ENCODE measurements around the gene PRKACA. TPM values are rescaled to one million over a fixed set of nuclear protein-coding genes. Genes with fewer than 3 reads are reported as not detected.

The PRKACA gene
- total RNA-seq, result 27.0 and 32.9 TPM in 2 replicates

DNA sequence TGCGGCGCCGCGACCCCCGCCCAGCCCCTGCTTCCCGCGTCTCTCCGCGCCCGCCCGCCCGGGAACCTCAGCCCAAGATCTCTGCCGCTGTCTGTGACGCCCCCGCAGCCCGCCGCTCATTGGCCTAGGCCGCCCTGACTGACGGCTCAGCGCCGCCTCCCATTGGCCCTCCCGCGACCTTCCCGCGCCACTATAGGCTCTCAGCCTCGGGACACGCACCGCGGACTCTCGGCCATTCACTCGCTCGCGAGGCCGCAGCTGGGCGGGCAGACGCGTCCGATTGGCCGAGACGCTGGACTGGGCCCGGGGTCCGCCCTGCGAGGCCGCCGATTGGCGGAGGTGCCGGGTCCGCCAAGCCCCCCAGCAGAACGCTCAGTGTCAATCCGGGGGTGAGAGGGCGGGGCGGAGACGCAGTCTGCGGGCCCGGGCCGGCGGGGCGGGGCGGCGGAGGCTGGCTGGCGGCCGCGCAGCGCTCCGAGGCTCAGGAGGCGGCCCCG, at the start of gene PRKACA:
PRKACA (minus strand) TSS at position 95 of the 497 bp plus-strand sequence. CDS start 215 bp downstream, outside the sequence.
- peak; percentile 99 to 100 for DNase-seq (ENCODE audit: low read depth in 2 of 2)

DNA sequence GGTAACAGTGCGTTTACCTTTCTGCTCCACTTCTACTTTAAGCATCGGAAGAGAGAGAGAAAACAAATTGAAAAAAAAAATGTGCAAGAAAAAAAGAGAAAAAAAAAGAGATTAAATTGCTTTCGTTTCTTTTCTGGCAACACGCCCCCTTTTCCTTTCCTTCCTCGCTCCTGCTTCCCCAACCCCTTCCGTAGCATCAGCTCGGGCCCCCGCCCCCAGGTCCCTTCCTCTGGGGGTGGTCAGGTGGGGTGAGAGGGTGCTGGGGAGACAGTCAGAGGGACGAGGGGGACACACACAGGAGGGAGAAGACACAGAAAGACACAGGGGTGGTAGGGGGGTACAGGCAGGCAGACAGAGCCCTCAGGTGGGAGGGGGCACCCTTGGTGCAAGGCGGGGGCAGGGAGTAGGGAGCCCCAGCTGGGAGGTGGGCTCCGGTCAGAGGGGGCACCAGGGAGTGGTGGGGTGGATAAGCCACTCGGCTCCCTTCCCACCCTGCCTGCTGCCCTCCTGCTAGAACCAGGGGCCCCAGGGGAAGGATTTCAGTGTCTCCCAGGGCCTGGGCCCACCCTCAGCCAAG, 49.5 kb upstream of the PRKACA start:
- peak in 1 of 2 donors; percentile 24 for DNase-seq (ENCODE audit: low read depth in 2 of 2)

DNA sequence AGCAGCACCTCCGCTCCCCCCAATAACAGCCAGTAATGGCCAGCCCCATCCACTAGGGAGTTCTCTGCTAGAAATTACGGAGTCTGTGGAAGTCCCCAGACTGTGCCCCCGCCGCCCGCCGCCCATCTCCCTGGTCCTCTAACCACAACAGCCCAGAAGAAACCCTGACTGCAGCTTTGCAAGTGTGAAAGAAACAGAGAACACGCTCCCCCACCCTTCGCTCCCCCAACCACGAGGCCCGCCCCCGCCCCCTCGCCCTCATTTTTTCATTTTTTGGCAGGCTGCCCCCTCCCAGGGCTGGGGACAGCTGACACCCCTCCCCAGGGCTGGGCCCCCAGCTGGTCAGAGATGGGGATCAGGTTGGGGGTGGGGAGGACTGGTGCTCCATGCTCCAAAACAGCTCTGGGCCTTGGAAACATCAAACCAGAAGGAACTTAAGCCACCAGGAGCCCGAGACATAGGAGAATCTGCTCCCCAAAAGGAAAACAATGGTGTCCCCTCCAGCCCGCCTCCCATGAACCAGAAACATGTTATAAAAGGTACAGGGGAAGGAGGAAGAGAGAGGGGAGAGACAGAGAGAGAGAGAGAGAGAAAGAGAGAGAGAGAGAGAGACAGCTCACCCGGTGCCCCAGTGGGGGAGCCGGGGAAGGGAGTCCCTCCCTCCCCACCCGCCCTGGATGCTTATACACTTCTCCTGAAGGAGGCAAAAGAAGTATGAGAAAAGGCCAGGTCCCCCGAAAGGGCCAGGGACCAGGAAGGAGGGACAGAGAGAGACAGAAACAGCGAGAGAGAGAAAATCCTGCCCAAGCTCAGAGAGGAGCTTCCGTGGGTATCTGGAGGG, 48.6 kb upstream of the PRKACA start:
- DNase-seq (ENCODE audit: low read depth in 2 of 2), result no peak

GRCh38 chr19:14164724-14165493, 47.3 kb upstream of the PRKACA start:
- no peak for DNase-seq (ENCODE audit: low read depth in 2 of 2)

- DNase-seq (ENCODE audit: low read depth in 2 of 2), result no peak
Measured at GRCh38 chr19:14164082-14164481, 46.5 kb upstream of the PRKACA start.

DNA sequence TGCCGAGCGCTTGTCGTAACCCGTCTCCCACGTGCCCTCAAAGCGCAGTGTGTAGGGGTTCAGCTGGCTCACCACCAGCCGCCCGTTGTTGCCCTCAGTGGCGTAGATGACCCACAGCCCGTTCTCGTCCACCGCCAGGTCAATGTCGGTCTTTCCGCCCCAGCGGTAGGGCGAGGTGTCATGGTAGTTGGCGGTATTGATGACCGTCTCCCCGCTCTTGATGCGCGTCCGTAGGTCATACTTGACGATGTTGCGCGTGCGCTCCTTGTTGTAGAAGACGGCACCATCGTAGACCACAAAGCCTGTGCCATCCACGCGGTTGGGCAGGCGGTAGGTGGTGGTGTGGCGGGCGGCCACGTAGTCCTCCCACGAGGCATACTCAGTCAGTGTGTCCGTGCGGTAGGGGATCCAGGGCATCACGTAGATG, 45.3 kb upstream of the PRKACA start:
- no peak for DNase-seq (ENCODE audit: low read depth in 2 of 2)

- no peak for DNase-seq (ENCODE audit: low read depth in 2 of 2)
Measured at GRCh38 chr19:14161305-14161704, 43.7 kb upstream of the PRKACA start.

- no peak for DNase-seq (ENCODE audit: low read depth in 2 of 2)
Measured at GRCh38 chr19:14160017-14160703, 42.6 kb upstream of the PRKACA start.

DNA sequence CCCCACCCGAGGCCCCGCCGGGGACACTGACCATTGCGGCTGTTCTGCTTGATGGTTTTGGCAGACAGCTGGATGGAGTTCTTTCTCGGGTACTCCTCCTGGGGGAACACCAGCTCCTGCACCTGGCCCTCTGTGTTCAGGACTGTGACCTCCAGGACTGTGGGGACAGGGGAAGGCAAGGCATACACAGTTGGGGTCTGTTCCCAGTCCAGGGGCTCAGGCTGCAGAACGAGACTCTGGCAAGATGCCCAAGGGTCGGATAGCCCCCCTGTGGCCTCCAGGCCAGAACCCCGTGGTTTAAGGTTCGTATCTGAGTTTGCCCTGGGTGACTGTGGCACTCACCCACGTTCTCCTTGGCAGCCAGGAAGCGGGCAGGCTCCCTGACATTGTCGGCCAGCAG, 41.5 kb upstream of the PRKACA start:
- no peak for DNase-seq (ENCODE audit: low read depth in 2 of 2)

- no peak for DNase-seq (ENCODE audit: low read depth in 2 of 2)
Measured at GRCh38 chr19:14158276-14159023, 40.9 kb upstream of the PRKACA start.

GRCh38 chr19:14156971-14157717, 39.6 kb upstream of the PRKACA start:
- no peak for DNase-seq (ENCODE audit: low read depth in 2 of 2)

GRCh38 chr19:14156122-14156521, 38.6 kb upstream of the PRKACA start:
- DNase-seq (ENCODE audit: low read depth in 2 of 2), result no peak

GRCh38 chr19:14155371-14155770, 37.8 kb upstream of the PRKACA start:
- no peak for DNase-seq (ENCODE audit: low read depth in 2 of 2)

DNA sequence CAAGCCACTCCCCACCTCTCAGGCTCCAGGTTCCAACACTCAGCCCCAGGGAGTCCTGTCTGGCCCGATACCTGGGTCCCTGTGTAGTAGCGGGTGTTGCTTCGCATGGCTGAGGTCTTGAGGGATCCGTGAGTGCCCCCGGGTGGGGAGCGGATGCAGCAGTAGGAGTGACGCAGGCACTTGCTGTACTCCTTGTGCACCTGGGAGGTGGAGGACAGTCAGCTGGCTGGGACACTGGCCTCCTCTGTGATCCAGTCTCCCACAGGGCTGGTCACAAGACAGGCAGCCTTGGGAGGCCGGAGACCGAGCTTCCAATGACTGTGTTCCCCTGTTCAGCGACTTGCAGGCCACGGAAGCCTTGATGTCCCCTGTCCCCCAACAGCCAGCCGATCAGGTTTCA, 35.2 kb upstream of the PRKACA start:
- DNase-seq (ENCODE audit: low read depth in 2 of 2), result no peak

DNA sequence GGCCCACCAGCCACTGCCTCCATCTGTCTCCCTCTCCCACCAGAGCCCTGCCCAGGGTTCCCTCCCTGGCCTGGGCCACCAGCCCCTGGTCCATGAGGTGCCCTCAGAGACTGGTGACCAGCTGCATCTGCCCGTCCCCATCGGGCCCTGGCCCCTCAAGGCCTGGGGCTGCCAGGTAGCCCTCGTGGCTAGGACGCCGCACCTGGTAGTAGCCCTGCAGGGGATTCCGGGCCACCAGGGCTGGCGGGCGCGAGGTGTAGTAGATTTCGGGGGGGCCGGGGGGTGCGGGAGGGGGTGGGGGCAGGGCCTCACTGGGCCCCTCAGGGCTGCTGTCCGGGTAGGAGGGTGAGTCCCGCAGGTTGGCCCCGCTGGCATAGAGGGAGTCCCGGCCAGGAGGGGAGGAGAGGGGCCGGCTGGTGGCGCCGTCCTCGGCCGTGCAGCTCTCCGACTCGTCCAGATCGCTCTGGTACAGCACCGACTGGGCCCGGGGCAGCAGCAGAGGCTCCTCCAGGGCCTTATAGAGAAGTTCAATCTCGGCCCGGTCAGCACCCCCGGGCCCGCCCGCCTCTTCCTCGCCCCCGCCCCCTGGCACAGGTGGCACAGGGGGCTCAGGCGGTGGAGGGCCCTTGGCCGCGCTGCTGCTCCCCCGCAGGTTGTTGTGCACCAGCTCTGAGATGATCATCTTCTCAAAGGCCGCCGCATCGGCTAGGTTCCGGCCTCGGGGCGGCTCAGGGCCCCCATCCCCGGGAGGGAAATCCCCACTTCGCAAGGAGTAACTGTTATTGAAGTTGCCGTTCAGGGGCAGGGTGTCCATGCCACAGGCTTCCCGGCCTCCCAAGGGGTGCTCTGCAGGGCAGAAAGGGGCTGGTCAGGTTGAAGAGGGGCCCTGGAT, 33.5 kb upstream of the PRKACA start:
- no peak for DNase-seq (ENCODE audit: low read depth in 2 of 2)

DNA sequence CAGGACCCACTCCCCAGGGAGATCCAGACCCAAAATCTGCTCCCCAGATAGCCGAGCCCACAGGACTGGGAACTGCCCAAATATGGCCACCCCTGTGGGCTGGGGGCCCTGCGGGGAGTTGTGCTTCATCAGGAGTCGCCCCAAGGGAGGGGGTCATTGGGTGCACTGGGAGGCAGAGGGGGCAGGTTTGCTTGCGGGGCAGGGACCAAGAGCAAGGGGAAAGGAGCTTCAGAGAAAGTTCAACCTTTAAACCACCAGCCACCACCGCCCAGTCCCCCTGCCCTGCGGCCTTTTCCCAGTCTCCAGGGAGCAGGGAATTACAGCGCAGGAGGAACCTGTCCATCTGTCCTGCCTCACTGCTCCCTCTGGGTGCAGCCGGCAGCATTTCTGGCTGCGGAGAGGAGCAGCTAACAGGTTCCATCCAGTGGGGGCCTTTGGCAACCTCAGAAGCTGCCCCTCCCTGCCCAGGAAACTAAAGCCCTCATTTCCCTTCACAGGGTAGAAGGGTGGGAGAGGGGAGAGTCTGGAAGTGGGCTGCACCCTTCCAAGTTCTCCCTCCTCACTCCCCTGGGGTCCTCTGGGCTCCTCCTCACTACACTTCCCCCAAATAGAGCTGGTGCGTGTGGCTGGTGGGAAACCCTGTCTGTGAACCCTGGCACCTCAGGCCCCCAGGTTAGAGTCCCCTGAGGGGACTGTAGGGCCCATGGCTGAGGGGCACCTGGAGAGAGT, 32.6 kb upstream of the PRKACA start:
- peak in 1 of 2 donors; percentile 29 for DNase-seq (ENCODE audit: low read depth in 2 of 2)

DNA sequence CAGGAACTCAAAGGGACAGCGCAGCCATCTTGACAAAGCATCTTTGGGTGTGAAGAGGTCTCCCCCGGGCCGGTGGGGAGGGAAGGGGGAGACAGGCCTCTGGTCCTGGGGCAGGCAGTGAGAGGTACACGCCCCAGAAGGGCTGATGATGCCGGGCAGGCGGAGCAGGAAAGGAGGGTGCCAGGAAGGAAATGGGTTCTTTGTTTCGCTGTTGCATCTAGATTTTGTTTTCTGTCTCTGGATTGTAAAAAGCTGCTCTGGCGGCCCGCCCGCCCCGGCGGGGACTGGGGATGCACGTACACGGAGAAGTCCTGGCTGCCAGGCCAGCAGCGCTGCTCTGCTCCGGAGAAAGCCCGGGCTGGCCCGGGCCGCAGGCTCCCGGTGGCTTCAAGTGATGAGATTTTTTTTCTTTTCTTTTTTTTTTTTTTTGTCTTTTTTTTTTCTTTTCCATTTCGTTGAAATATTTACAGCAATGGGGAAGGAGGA, 32.0 kb upstream of the PRKACA start:
- peak; percentile 58 to 90 for DNase-seq (ENCODE audit: low read depth in 2 of 2)

- DNase-seq (ENCODE audit: low read depth in 2 of 2), result no peak
Measured at GRCh38 chr19:14148751-14149410, 31.3 kb upstream of the PRKACA start.

All from lung microvascular endothelial cell (primary cell).